CD4-positive, alpha-beta T cell treated with Interleukin-21 for 1 hour (primary cell): ENCODE results near the gene MTMR4.
"Not testable (repeated sequence)": the region's sequence is repeated elsewhere in the genome, so short reads cannot be mapped to it uniquely, and the experiment has no call there.

Experiments
- DNase-seq: peaks from one replicate; pipeline ENCODE4 v3.0.0-alpha.2; 2020

Gene MTMR4

DNA sequence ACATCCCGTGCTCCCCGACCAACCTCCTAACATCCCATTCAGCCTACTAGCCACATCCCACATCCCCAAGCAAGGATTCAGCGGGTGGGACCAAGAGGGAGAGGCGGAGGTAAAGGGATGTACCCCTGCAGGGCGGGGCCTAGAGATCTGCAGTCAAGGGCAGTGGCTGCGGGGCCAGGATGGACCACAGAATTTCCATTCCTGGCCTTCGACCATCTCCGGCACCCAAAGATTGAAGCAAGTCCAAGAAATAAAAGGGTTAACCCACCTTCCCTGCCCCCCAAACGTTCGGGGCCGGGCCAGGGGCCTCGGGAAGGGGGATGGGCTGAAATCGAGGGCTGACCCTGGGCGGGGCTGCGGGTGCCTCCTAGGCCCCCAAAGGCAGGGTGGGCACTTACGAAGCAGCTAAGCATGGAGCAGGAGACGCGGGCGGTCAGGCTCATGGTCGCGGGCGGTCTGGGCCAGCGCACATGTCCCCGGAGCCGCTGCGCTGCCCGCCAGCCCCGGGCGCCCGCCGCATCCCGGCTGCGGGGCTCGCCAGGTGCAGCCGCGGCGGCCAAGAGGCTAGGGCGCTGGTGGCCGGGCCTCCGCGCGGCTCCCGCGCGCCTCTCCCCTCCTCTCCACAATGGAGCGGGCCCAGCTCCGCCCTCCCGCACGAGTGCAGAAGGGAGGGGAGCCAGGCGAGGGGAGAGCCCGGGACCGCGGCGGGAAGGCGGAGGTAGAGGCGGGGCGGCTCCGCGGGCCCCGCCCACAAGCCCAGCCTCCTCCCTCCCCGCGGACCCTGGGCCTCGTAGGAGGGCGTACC is at the start of gene MTMR4:
TSS of gene MTMR4 (minus strand) at position 674 of the 805 bp plus-strand sequence. CDS start at position 443, 231 bp downstream.
- DNase-seq = peak; percentile 80

GRCh38 chr17:58560511-58560910 is 46.1 kb upstream of the MTMR4 start:
- no peak for DNase-seq

- DNase-seq = no peak
Observed at GRCh38 chr17:58557981-58558380, 43.5 kb upstream of the MTMR4 start.

GRCh38 chr17:58556833-58557250 is 42.4 kb upstream of the MTMR4 start:
- no peak for DNase-seq

GRCh38 chr17:58555109-58555508 is 40.7 kb upstream of the MTMR4 start:
- DNase-seq = not testable (repeated sequence)

GRCh38 chr17:58541249-58541648 is 26.8 kb upstream of the MTMR4 start:
- DNase-seq = no peak

GRCh38 chr17:58539698-58540097 is 25.3 kb upstream of the MTMR4 start:
- no peak for DNase-seq

- DNase-seq = no peak
Observed at GRCh38 chr17:58538811-58539409, 24.5 kb upstream of the MTMR4 start.

DNA sequence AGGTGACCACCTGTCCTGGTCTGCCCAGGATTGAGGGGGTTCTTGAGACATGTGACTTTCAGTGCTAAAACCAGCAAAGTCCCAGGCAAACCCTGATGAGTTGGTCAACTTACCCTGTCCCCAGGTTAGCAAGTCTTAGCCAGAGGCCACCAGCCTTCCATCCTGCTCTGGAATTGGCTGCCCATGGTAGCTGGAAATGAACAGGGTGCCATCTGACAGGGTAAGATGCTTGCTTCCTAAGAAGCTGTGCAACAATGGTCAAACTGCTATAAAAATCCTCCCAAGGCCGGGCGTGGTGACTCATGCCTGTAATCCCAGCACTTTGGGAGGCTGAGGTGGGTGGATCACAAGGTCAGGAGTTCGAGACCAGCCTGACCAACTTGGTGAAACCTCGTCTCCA is 22.8 kb upstream of the MTMR4 start:
- DNase-seq = no peak

DNA sequence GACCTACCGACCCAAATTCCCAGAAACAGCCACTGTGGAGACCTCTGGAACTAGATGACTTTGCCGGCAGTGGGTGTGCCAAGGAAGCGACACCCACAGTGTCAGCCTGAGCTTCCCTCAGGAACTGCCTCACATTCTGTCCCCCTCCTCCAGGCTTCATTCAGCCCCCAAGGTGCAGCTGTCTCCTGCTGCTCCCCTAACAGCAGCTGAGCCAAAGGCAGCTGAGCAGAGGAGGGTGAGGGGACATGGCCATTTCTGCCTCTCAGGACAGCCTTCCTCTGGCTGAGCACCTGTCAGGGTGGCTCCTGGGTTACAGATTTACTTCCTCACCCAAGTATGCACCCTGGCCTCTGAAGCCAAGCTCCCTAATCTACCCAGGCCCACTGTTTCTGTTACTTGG is 22.1 kb upstream of the MTMR4 start:
- DNase-seq = no peak

DNA sequence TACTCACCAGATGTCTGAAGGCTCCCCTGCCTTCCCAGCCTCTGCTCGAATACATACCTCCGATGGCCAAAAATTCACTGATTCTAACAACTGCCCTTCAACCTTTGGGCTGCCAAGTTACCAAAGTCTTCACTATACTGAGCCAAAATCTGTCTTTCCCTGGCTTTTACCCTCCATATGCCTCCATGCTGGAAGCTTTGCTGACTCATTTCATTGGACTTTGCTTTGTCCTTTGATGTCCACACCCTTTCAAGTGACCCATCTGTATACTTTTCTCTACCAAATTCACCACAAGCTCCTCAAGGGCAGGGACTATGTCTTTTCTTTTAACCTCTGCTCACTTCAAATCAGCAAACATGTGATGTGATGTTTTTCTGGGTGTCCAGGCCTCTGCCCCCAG is 21.0 kb upstream of the MTMR4 start:
- no peak for DNase-seq

DNA sequence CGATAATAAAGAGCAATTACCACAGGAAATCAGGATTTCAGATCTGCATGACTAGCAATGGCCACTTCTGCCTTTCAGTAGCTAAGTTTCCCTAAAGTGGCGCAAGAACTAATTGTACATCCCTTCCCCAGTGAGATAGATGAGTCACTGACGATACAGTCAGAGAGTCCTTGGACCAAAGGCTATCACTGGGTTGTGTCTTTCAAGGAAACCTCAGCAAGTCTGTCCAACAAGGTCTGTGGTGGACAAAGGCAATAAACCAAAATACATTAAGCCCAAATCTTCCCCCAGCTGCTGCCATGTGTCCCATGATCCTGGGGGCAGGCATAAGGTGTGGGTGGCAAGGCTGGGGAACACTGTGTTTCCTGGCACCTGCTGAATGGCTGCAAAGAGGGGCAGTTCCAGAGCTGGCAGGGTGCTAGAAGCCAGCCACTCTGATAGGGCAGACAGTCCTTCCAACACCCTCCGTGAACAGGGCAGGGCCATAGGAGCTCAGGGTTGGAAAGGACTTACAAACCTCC is 20.5 kb upstream of the MTMR4 start:
- DNase-seq = no peak

- DNase-seq = no peak
Observed at GRCh38 chr17:58534331-58534730, 19.9 kb upstream of the MTMR4 start.

DNA sequence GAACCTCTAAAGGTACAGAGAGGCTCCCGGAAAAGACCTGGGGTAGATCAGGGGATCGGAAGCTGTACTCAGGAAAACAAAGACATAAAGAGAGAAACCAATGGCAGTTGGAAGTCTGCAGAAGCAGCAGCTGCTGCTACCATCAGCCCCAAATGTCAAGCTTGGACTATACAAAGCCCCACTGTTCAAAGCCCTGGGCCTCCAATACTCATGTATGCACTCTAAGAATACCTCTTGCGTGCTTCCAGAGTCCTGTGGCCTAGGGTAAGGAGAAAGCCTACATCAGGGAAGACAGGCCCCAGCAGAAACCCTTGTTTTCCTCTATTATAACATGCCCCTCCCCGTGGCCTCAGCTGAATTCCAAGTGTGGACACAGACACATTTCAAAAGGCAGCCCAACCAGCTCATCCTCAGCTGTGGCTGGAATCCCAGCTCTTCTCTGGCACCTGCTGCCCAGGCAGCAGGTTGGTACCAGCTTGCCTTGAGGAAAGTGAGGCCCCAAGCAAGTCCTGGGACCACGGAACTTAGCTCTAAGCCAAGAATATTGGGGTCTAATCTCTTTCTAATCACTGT is 19.3 kb upstream of the MTMR4 start:
- no peak for DNase-seq

DNA sequence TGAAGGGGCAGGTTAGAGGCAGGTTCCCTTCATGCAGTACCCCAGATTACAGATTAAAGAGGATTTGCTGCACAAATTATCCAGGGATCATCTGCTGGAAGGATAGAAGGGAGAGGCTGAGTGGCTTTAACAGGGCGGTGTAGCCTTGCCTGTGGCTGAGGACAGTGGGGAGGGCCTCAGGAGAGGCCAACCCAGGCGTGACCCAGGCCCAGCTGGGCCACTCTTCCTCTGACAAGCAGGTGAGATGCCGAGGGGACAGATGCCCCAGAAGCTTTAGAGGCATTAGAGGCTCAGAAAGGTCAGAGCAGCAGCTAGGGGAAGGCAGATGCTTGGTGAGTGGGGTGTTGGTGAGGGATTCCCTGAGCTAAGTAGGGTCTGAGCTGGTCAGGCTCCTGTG is 18.1 kb upstream of the MTMR4 start:
- no peak for DNase-seq

DNA sequence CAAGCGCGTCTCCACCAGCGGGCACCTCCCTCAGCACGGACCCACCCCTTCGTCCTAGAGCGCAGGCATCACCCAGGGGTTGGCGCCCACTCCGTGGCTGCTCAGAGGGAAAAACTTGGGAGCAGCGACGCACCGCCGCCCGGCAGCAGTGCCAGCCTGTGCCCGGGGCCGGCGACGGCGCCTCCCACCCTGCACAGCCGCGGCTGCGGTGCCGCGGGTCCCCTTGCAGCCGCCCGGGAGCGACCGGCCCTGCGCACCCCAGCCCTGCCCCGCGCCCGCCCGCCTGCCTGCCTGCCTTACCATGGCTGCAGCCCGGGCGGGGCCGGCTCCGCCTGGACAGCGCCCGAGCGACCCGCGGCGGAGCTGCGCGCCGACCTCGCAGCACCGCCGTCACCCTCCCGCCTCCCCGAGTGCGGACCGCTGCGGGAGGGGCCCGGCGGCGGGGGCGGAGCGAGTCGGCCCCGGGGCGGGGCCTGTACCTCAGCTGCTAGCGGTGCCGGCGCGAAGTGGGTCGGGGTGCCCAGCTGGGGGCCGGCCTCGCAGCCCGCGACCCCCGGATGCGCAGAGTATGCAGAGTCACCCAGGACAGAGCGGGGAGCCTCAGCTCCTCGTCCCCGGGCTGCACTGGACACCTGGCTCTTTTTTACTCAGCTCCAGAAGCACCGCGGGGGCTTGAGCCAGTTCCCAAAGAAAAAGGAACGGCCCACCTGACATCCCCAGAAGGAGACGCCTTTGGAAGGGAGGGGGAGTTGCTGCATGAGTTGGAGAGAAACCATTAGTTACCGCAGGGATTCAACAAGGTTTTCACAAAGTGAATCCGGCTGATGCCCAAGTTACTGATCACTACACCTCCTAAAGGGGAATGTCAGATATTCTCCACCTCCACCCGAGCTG is 17.5 kb upstream of the MTMR4 start:
- peak; percentile 70 for DNase-seq

- DNase-seq = no peak
Observed at GRCh38 chr17:58531122-58531521, 16.7 kb upstream of the MTMR4 start.

GRCh38 chr17:58530655-58531054 is 16.2 kb upstream of the MTMR4 start:
- no peak for DNase-seq

GRCh38 chr17:58529275-58529674 is 14.8 kb upstream of the MTMR4 start:
- no peak for DNase-seq

- DNase-seq = no peak
Observed at GRCh38 chr17:58528443-58528842, 14.0 kb upstream of the MTMR4 start.

DNA sequence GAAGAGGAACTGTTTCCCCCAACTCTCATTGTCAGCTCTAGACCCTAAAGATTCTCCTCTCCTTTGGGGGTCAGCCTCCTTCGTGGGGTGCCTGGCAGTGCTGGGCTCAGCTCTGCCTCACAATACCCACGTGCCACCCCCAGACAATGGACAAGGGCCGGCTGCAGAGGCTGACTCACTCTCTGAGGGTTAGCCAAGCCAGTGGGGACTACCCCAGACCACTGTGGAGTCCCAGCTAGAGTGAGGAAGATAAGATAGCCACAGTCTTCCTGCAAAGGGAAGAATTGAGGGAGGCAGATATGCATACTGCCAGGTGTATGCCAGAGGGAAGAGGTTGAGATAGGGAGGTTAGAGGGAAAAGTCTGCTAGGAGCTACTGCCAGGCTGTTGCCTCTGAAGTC is 13.5 kb upstream of the MTMR4 start:
- no peak for DNase-seq

- DNase-seq = no peak
Observed at GRCh38 chr17:58527306-58527705, 12.9 kb upstream of the MTMR4 start.

GRCh38 chr17:58525239-58525638 is 10.8 kb upstream of the MTMR4 start:
- no peak for DNase-seq
